Eye (tissue), 1 donor: ENCODE data around the gene DUSP16.
A peak's percentile ranks its signal among the peaks of the same experiment; 100 is the strongest.

Experiments used
- DNase-seq: peaks from one replicate; pipeline ENCODE4 v3.0.0-alpha.2; 2015

Gene DUSP16

DNA sequence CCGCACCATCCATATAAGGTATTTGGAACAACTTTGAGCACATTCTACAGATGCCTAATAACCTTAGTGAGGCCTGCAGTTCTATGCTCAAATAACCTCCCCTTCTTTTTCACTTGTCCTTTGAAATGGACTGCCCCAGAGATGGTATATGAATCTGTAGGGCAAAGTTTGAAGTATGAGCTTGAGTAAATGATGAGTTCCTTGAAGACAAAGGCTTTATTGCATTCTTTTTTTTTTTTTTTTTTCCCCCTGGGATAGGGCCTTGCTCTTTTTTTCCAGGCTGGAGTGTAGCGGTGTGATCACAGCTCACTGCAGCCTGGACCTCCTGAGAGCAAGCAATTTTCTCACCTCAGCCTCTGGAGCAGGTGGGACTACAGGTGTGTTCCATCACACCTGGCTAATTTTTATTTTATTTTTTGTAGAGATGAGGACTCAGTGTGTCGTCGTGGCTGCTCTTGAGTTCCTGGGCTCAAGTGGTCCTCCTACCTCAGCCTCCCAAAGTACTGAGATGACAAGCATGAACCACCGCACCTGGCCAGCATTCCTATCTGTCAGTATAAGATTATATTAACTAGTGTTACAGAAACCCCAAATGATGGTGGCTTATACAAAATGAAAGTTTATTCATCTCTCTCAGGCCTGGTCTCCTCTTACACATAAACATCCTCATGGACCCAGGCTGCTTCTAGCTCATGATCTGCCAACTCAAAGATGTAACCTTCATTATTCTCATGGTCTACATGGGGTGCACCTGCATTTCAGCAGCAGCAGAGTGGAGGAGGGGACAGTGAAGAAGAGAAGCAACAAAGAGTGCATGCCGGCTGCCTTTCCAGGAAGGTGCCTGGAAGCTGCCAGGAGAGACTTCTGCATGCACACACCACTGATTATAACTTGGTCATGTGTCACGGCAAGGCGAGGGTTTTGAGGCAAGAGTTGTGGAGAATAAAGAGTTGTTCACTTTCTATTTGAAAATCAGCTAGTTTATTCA is 101.4 kb downstream of the DUSP16 start:
- DNase-seq = no peak

DNA sequence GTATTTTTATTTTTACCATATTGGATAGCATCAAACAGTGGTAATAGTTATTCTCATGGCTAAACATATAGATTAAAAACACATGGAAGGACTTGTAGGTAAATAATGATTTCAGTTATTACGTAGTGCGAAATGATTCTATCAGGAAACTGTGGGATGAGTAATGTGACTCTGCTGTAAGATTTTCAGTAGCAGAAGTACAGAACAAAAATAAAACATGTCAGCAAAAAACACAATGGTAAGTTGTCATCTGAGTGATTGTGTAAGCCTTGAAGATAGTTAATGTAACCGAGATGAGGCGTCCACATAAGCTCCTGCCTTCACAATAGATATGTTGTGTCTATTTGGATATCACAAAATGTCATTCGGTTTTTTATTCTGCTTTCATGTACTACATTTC is 106.0 kb downstream of the DUSP16 start:
- DNase-seq = no peak

DNA sequence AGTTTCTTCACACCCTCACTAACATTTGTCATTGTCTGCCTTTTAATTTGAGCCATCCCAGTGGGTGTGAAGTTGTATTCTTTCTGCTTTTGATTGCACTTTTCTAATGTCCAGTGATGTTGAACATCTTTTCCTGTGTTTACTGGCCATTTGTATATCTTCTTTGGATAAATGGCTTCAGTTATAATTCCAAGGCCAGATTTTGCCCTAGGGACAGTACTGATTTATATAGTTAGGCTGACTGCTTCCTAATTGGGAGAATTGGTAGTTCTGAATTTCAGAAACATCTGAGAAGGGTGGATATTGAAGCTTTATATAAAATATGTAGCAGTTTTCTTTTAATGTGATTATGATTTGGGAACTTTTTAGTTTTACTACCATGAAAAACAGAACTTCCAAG is 108.3 kb downstream of the DUSP16 start:
- no peak for DNase-seq

GRCh38 chr12:12453635-12454034 is 109.0 kb downstream of the DUSP16 start:
- no peak for DNase-seq

GRCh38 chr12:12452326-12452902 is 110.2 kb downstream of the DUSP16 start:
- no peak for DNase-seq

GRCh38 chr12:12451098-12451497 is 111.6 kb downstream of the DUSP16 start:
- DNase-seq = no peak

DNA sequence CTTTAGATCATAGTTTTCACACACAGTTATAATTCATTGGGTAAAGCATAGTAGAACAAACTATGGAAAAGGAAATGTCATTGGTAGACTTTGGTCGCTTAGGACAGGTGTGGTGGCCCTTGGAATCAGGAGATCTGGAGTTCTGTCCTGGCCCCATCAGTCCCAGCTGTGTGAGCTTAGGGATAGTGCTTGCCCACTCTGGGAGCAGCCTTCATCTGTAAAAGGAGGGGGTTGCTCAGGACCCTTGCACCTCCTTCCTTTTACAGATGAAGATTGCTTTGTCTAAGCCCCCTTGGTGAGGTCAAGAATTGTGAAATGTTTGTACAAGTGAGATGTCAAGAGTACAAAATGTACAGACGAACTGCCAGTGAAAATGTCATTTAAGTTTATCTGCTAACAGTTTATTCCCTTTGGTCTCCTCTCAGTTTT is 112.6 kb downstream of the DUSP16 start:
- no peak for DNase-seq

- DNase-seq = peak; percentile 42
These were observed 113.1 kb downstream of the DUSP16 start for GRCh38 chr12:12449533-12450025.

DNA sequence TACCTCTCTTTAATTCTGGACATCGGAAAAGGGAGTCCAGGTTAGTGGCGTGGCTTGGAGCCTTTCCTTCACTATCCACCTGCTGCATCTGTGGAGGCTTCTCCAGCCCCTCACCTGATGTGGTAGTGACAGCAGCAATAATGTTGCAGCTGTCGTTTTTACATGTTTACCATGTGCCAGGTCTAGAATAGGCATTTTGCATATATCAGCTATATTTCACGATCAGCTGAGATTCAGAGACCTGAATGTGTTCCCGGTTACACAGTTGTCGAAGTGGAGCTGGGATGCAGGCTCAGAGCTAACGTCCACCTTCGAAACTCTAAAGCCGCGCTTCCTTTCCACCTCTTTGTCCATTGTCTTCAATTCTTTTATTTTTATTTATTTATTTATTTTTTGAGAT is 114.8 kb downstream of the DUSP16 start:
- no peak for DNase-seq

- no peak for DNase-seq
These were observed 115.4 kb downstream of the DUSP16 start for GRCh38 chr12:12447236-12447635.

GRCh38 chr12:12446786-12447185 is 115.9 kb downstream of the DUSP16 start:
- DNase-seq = no peak

DNA sequence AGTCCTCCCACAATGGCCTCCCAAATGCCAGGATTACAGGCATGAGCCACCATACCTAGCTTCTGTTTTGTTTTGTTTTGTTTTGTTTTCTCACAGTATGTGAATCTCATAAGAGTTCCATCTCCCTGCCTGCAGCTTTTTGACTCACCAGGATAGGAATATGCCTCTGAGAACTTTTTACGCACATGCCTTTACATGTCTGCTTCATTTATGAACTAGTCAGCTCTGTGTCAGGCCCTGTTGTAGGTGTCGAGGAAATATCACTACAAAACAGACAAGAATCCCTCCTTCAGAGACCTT is 116.8 kb downstream of the DUSP16 start:
- DNase-seq = no peak

DNA sequence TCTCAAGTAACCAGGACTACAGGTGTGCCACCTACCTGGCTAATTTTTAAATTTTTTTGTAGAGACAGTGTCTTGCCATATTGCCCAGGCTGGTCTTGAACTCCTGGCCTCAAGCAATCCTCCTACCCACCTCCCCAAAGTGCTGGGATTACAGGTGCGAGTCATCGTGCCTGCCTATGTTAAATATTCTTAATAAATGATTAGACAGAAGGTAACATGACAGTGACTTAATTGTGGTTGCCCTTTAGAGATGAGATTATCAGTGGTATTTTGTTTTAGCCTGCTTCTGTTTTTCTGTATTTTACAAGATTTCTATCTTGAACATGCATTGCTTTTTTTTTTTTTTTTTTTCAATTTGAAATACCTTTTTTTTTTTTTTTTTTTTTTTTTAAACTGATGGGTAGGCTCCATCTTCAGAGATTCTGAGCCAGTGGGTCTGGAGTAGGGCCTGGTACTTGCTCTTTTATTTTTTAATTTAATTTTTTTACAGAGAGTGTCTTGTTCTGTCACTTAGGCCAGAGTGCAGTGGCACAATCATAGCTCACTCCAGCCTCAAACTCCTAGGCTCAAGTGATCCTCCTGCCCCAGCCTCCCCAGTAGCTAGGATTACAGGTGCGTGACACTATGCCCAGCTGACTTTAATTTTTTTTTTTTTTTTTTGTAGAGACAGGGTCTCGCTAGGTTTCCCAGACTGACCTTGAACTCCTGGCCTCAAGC is 117.3 kb downstream of the DUSP16 start:
- DNase-seq = no peak

GRCh38 chr12:12443431-12443878 is 119.2 kb downstream of the DUSP16 start:
- no peak for DNase-seq

GRCh38 chr12:12442548-12443071 is 120.1 kb downstream of the DUSP16 start:
- no peak for DNase-seq

DNA sequence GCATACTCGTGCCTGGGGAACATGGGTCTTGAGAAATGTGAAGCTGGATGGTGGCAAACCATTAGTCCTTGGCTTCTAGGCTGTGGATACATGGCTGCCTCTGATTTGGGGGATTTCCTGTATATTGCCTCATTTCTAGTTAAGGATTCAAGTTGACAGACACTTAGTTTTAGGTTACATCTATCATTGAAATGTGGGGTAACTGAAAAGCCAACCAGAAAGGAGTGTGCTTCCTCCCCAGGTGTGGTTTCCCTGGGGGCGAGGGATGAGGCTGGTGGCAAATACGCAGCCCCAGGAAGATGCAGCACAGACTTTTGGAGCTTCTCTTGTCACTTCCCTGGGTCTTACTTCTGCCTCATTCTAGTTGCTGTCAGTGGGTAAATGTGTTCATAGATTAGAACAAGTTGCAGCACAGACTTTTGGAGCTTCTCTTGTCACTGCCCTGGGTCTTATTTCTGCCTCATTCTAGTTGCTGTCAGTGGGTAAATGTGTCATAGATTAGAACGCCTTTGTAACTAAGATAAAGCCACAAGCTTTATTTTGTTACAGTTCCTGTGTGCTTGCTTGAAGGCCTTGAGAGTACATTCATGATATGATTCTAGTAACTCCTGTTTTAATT is 120.7 kb downstream of the DUSP16 start:
- DNase-seq = no peak

DNA sequence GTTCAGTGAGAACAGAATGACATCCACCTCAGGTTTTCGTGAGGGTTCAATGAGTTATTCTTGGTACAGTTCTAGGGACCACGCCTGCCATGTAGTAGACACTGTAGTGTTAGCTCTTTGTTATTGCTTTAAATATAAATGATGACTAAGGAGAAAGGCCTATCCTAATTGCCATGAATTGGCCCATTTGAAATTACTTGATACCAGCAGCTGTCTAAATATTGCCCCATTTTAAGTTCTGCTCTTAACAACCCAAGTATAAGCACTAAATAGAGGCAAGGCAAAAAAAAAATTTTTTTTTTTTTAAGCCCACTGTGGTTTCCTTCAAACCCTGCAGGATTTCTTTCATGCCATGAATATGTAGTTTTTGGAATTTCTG is 121.2 kb downstream of the DUSP16 start:
- DNase-seq = no peak

- no peak for DNase-seq
These were observed 121.8 kb downstream of the DUSP16 start for GRCh38 chr12:12440784-12441428.

DNA sequence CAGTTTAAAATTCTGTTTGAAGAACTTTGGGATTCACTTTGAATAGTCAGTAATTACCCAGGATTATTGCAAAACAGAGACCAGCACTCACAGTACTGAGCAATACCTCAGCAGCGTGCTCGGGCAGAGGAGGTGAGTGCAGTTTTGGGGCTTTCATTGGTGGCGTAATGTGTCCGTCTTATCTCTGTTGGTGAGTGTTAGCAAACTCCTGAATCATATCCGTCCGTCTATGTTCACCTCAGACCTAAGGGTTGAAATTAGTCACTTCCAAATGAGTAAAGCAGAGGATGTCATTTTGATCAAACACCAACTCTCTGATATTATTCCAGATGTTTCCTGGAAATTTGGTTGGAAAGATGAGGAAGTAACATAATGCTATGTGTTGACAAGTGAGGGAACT is 123.0 kb downstream of the DUSP16 start:
- no peak for DNase-seq

DNA sequence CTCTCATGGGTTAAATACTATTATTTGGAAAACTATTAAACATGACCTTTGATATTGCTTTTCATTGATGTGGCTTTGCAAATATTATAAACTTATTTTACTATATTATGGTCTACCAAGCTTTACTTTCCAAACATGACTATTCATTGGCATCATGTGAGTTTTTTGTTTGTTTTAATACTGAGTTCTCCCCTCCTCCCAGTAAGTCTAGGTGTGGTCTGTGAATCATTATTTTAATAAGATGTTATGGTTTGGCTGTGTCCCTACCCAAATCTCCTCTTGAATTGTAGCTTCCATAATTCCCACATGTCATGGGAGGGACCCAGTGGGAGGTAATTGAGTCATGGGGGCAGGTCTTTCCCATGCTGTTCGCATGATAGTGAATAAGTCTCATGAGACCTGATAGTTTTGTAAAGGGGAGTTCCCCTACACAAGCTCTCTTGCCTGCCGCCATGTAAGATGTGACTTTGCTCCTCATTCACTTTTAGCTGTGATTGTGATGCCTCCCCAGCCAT is 125.8 kb downstream of the DUSP16 start:
- DNase-seq = no peak

- no peak for DNase-seq
These were observed 129.4 kb downstream of the DUSP16 start for GRCh38 chr12:12433203-12433731.

GRCh38 chr12:12432364-12432763 is 130.3 kb downstream of the DUSP16 start:
- no peak for DNase-seq
